Measurements from ENCODE around the gene S100A9. TPM values are rescaled to one million over a fixed set of nuclear protein-coding genes. Genes with fewer than 3 reads are reported as not detected.

S100A9 gene
- 3.2 and 11.9 TPM in 2 replicates for total RNA-seq
- 1.9 and 6.4 TPM in 2 replicates for polyA plus RNA-seq

GRCh38 chr1:153357853-153358690 is at the start of gene S100A9:
Gene S100A9, plus strand, starts transcription at chr1:153357854. Its CDS starts 430 bp downstream, at chr1:153358284.
- TF ChIP-seq, protein P1, sequence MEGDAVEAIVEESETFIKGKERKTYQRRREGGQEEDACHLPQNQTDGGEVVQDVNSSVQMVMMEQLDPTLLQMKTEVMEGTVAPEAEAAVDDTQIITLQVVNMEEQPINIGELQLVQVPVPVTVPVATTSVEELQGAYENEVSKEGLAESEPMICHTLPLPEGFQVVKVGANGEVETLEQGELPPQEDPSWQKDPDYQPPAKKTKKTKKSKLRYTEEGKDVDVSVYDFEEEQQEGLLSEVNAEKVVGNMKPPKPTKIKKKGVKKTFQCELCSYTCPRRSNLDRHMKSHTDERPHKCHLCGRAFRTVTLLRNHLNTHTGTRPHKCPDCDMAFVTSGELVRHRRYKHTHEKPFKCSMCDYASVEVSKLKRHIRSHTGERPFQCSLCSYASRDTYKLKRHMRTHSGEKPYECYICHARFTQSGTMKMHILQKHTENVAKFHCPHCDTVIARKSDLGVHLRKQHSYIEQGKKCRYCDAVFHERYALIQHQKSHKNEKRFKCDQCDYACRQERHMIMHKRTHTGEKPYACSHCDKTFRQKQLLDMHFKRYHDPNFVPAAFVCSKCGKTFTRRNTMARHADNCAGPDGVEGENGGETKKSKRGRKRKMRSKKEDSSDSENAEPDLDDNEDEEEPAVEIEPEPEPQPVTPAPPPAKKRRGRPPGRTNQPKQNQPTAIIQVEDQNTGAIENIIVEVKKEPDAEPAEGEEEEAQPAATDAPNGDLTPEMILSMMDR (IDR thresholded peaks at IDR 0.05; ENCODE audit: poor library complexity), result no peak
- Histone ChIP-seq H3K9me2 (replicated peaks; ENCODE audit: insufficient read depth) (no peaks in the 10 kb centered on the region), H3K79me2 (no peaks in the 10 kb centered on the region), H2AFZ (no peak within 1 kb of the TSS), H3K27me3 (peaks cover 4% of the 10 kb centered on the region), H3K9me3 (ENCODE audit: low read depth) (no peaks in the 10 kb centered on the region), H3K36me3 (replicated peaks; ENCODE audit: insufficient read depth, low read depth) (no peaks in the 10 kb centered on the region), H3K27ac (no peak within 1 kb of the TSS), H3K4me1 (ENCODE audit: insufficient read depth) (no peaks in the 10 kb centered on the region), H4K20me1 (ENCODE audit: insufficient read depth, poor library complexity, severe bottlenecking) (no peaks in the 10 kb centered on the region), H3K4me2 (no peak within 1 kb of the TSS), H3K4me3 (no peak within 1 kb of the TSS)
- WGBS (ENCODE audit: low lambda C conversion rate, missing lambda C conversion rate), result 88% methylated on average over 11 of the region's 11 CpGs
- no peak for DNase-seq (ENCODE audit: low spot score)

GRCh38 chr1:153308540-153308939 is 49.1 kb upstream of the S100A9 start:
- 86% methylated on average over 2 of the region's 2 CpGs for WGBS (ENCODE audit: low lambda C conversion rate, missing lambda C conversion rate)

GRCh38 chr1:153309441-153309840 is 48.2 kb upstream of the S100A9 start:
- H3K4me1 ChIP-seq (ENCODE audit: insufficient read depth), result no peaks in the 10 kb centered on the region
- H3K4me2 ChIP-seq, result no peak overlapping the region
- no peaks in the 10 kb centered on the region for H3K27me3 ChIP-seq
- no peak overlapping the region for H3K27ac ChIP-seq
- H3K79me2 ChIP-seq, result no peaks in the 10 kb centered on the region
- H3K36me3 ChIP-seq (replicated peaks; ENCODE audit: insufficient read depth, low read depth), result no peaks in the 10 kb centered on the region
- 71% methylated on average over 2 of the region's 2 CpGs for WGBS (ENCODE audit: low lambda C conversion rate, missing lambda C conversion rate)
- DNase-seq (ENCODE audit: low spot score), result no peak
- H4K20me1 ChIP-seq (ENCODE audit: insufficient read depth, poor library complexity, severe bottlenecking), result no peaks in the 10 kb centered on the region
- no peaks in the 10 kb centered on the region for H3K9me2 ChIP-seq (replicated peaks; ENCODE audit: insufficient read depth)
- H3K4me3 ChIP-seq, result no peak overlapping the region
- no peaks in the 10 kb centered on the region for H3K9me3 ChIP-seq (ENCODE audit: low read depth)
- H2AFZ ChIP-seq, result no peak overlapping the region
- TF ChIP-seq EZH2 (IDR thresholded peaks at IDR 0.05; ENCODE audit: borderline replicate concordance), result no peak
- TF ChIP-seq, protein P1 (IDR thresholded peaks at IDR 0.05; ENCODE audit: poor library complexity), result no peak
- TF ChIP-seq EZH2phosphoT487 (IDR thresholded peaks at IDR 0.05; ENCODE audit: low read depth, severe bottlenecking, unreplicated experiment), result no peak

More at GRCh38 chr1:153308540-153308939, 49.1 kb upstream of the S100A9 start:
- no peak for DNase-seq (ENCODE audit: low spot score)
- Histone ChIP-seq H3K4me1 (ENCODE audit: insufficient read depth) (no peaks in the 10 kb centered on the region), H3K4me2 (no peak overlapping the region), H3K27me3 (no peaks in the 10 kb centered on the region), H3K9me2 (replicated peaks; ENCODE audit: insufficient read depth) (no peaks in the 10 kb centered on the region), H4K20me1 (ENCODE audit: insufficient read depth, poor library complexity, severe bottlenecking) (no peaks in the 10 kb centered on the region), H3K27ac (no peak overlapping the region), H3K79me2 (no peaks in the 10 kb centered on the region), H2AFZ (no peak overlapping the region), H3K4me3 (no peak overlapping the region), H3K36me3 (replicated peaks; ENCODE audit: insufficient read depth, low read depth) (no peaks in the 10 kb centered on the region), H3K9me3 (ENCODE audit: low read depth) (no peaks in the 10 kb centered on the region)
- no peak for TF ChIP-seq EZH2 (IDR thresholded peaks at IDR 0.05; ENCODE audit: borderline replicate concordance)
- TF ChIP-seq EZH2phosphoT487 (IDR thresholded peaks at IDR 0.05; ENCODE audit: low read depth, severe bottlenecking, unreplicated experiment), result no peak
- TF ChIP-seq, protein P1 (IDR thresholded peaks at IDR 0.05; ENCODE audit: poor library complexity), result no peak
